IMR-90 (cell line): ENCODE data around the gene TBX20. TPM values are rescaled to one million over a fixed set of nuclear protein-coding genes. Genes with fewer than 3 reads are reported as not detected.

ENCODE experiments used
- ATAC-seq: fragments of 200-7000 bp; cut with Tn5 transposase; 2 replicates; pipeline ENCODE4 v1.9.1; 2020; ENCODE audit warnings: low read depth, mild to moderate bottlenecking, moderate library complexity
- BruUV-seq: library from RNA; stranded (reverse); fragments of 400-500 nt; replicated peaks from 2 replicates; lab custom pipeline; 2021; lab: Mats Ljungman, UMichigan
- CTCF ChIA-PET: fragments of 300-600 bp; formaldehyde crosslinking; extraction: SDS; loops from one replicate; lab custom pipeline; 2021; ENCODE audit warnings: antibody characterized with exemption; lab: Yijun Ruan, JAX
- POLR2A ChIA-PET: fragments of 300-600 bp; sonication (Branson Sonifier 250); formaldehyde crosslinking; loops from one replicate; lab custom pipeline; 2022; ENCODE audit warnings: antibody characterized with exemption; ENCODE audit not compliant: unreplicated experiment; lab: Charles Lee
- DNase-seq: peaks from one replicate; pipeline ENCODE4 v3.0.0; 2013
- H2AFZ ChIP-seq: replicated peaks from 2 replicates; pipeline ENCODE3; 2013; ENCODE audit warnings: low read length, mild to moderate bottlenecking; ENCODE audit not compliant: poor library complexity
- H2AK5ac ChIP-seq: 2 replicates; pipeline ENCODE4 v1.6.1; 2013; ENCODE audit warnings: low read depth, low read length, inconsistent platforms
- H2AK9ac ChIP-seq: replicated peaks from 2 replicates; pipeline ENCODE3; 2013; ENCODE audit warnings: mild to moderate bottlenecking, low read depth, low read length, moderate library complexity; ENCODE audit not compliant: poor library complexity
- H2BK120ac ChIP-seq: 2 replicates; pipeline ENCODE4 v1.6.1; 2013; ENCODE audit warnings: low read depth, low read length, inconsistent platforms
- H2BK15ac ChIP-seq: 3 replicates; pipeline ENCODE4 v1.6.1; 2013; ENCODE audit warnings: low read depth, low read length, inconsistent platforms
- H2BK20ac ChIP-seq: 2 replicates; pipeline ENCODE4 v1.6.1; 2013; ENCODE audit warnings: low read depth, mild to moderate bottlenecking, inconsistent platforms, low read length, moderate library complexity
- H2BK5ac ChIP-seq: 2 replicates; pipeline ENCODE4 v1.6.1; 2013; ENCODE audit warnings: mild to moderate bottlenecking, low read depth, low read length, inconsistent platforms; ENCODE audit not compliant: poor library complexity, severe bottlenecking
- H3K14ac ChIP-seq: replicated peaks from 2 replicates; pipeline ENCODE4 v1.6.1; 2013; ENCODE audit warnings: low read depth, low read length, inconsistent platforms
- H3K18ac ChIP-seq: 2 replicates; pipeline ENCODE4 v1.6.1; 2013; ENCODE audit warnings: low read depth, low read length, control low read depth
- H3K23ac ChIP-seq: 2 replicates; pipeline ENCODE4 v1.6.1; 2013; ENCODE audit warnings: low read depth, low read length, inconsistent platforms
- H3K27ac ChIP-seq: 2 replicates; pipeline ENCODE4 v1.5.1; 2013; ENCODE audit warnings: mild to moderate bottlenecking, control low read depth, low read length; ENCODE audit not compliant: insufficient read depth
- H3K27me3 ChIP-seq: 2 replicates; pipeline ENCODE4 v1.6.1; 2013; ENCODE audit warnings: low read length; ENCODE audit not compliant: control insufficient read depth, insufficient read depth
- H3K36me3 ChIP-seq: 2 replicates; pipeline ENCODE4 v1.6.1; 2013; ENCODE audit warnings: low read length, mixed read lengths; ENCODE audit not compliant: control insufficient read depth, insufficient read depth
- H3K4ac ChIP-seq: 2 replicates; pipeline ENCODE4 v1.6.1; 2013; ENCODE audit warnings: low read depth, low read length, inconsistent platforms
- H3K4me1 ChIP-seq: 2 replicates; pipeline ENCODE4 v1.6.1; 2013; ENCODE audit warnings: low read length, mixed read lengths; ENCODE audit not compliant: control insufficient read depth, insufficient read depth
- H3K4me2 ChIP-seq: 2 replicates; pipeline ENCODE4 v1.6.1; 2013; ENCODE audit warnings: low read depth, mild to moderate bottlenecking, control low read depth, low read length, moderate library complexity
- H3K4me3 ChIP-seq: 2 replicates; pipeline ENCODE4 v1.5.1; 2013; ENCODE audit warnings: low read depth, mild to moderate bottlenecking, control low read depth, low read length, moderate library complexity; ENCODE audit not compliant: insufficient read depth
- H3K56ac ChIP-seq: 2 replicates; pipeline ENCODE4 v1.6.1; 2013; ENCODE audit warnings: low read length, inconsistent platforms; ENCODE audit not compliant: insufficient read depth; ENCODE audit errors: extremely low read depth
- H3K79me1 ChIP-seq, 2 experiments: 2 replicates each; pipeline ENCODE4 v1.6.1; 2013; ENCODE audit warnings: low read length in 2 of 2, inconsistent platforms in 1 of 2, low read depth in 1 of 2
- H3K9ac ChIP-seq: 2 replicates; pipeline ENCODE4 v1.6.1; 2013; ENCODE audit warnings: low read depth, low read length, control low read depth
- H3K9me1 ChIP-seq: 2 replicates; pipeline ENCODE4 v1.6.1; 2013; ENCODE audit warnings: low read length, inconsistent platforms; ENCODE audit not compliant: insufficient read depth
- H3K9me3 ChIP-seq: 2 replicates; pipeline ENCODE4 v1.6.1; 2013; ENCODE audit warnings: low read length; ENCODE audit not compliant: control insufficient read depth, insufficient read depth
- H4K20me1 ChIP-seq: 2 replicates; pipeline ENCODE4 v1.6.1; 2013; ENCODE audit warnings: low read length, inconsistent platforms; ENCODE audit not compliant: insufficient read depth
- H4K5ac ChIP-seq: 2 replicates; pipeline ENCODE4 v1.6.1; 2013; ENCODE audit warnings: mild to moderate bottlenecking, low read depth, low read length, control low read depth
- H4K8ac ChIP-seq, 2 experiments: 2 replicates each; pipeline ENCODE4 v1.6.1; 2013; ENCODE audit warnings: low read depth in 2 of 2, low read length in 2 of 2, control low read depth in 1 of 2, inconsistent platforms in 1 of 2
- H4K91ac ChIP-seq: 2 replicates; pipeline ENCODE4 v1.6.1; 2013; ENCODE audit warnings: low read depth, low read length, inconsistent platforms; ENCODE audit not compliant: insufficient read depth
- BHLHE40 ChIP-seq: fragments of 150-350 bp; IDR thresholded peaks from 2 replicates; pipeline ENCODE4 v1.6.1; 2016; ENCODE audit warnings: mild to moderate bottlenecking, low read depth, low read length
- CEBPB ChIP-seq: IDR thresholded peaks from 2 replicates; pipeline ENCODE4 v1.6.1; 2012; ENCODE audit warnings: low read depth, low read length, improper control_type of control experiment
- CHD1 ChIP-seq: IDR thresholded peaks from 2 replicates; pipeline ENCODE4 v1.6.1; 2012; ENCODE audit warnings: low read depth, low read length, improper control_type of control experiment
- MAFK ChIP-seq: IDR thresholded peaks from 2 replicates; pipeline ENCODE4 v1.6.1; 2012; ENCODE audit warnings: low read depth, low read length, improper control_type of control experiment
- MAZ ChIP-seq: IDR thresholded peaks from 2 replicates; pipeline ENCODE4 v1.6.1; 2012; ENCODE audit warnings: low read depth, mild to moderate bottlenecking, low read length, improper control_type of control experiment, moderate library complexity, borderline replicate concordance
- MXI1 ChIP-seq: IDR thresholded peaks from 2 replicates; pipeline ENCODE4 v1.6.1; 2012; ENCODE audit warnings: low read depth, mild to moderate bottlenecking, low read length, moderate library complexity, borderline replicate concordance
- POLR2A ChIP-seq: IDR thresholded peaks from 2 replicates; pipeline ENCODE4 v1.6.1; 2012; ENCODE audit warnings: mild to moderate bottlenecking, low read depth, low read length
- RAD21 ChIP-seq: IDR thresholded peaks from 2 replicates; pipeline ENCODE4 v1.6.1; 2012; ENCODE audit warnings: low read length, improper control_type of control experiment
- RCOR1 ChIP-seq: IDR thresholded peaks from 2 replicates; pipeline ENCODE4 v1.6.1; 2012; ENCODE audit warnings: mild to moderate bottlenecking, low read length, improper control_type of control experiment; ENCODE audit not compliant: insufficient replicate concordance
- RFX5 ChIP-seq: IDR thresholded peaks from 2 replicates; pipeline ENCODE4 v1.8.0; 2012; ENCODE audit warnings: low read depth, mild to moderate bottlenecking, low read length, moderate library complexity
- SMC3 ChIP-seq: fragments of 150-350 bp; IDR thresholded peaks from 2 replicates; pipeline ENCODE4 v1.6.1; 2016; ENCODE audit warnings: low read depth, mild to moderate bottlenecking, antibody characterized with exemption, low read length, moderate library complexity
- USF2 ChIP-seq: fragments of 150-350 bp; IDR thresholded peaks from 2 replicates; pipeline ENCODE4 v1.6.1; 2017; ENCODE audit warnings: mild to moderate bottlenecking, antibody characterized with exemption, low read length, low read depth
- WGBS, 2 experiments: methylation state at CpG; one replicate each; pipeline versions ENCODE4 v1.1.5 to v1.1.7; 2013; ENCODE audit warnings: missing lambda C conversion rate in 2 of 2; ENCODE audit not compliant: insufficient read length in 1 of 2; ENCODE audit errors: extremely low coverage in 2 of 2; 5-methylcytosine and 5-hydroxymethylcytosine counted together
- dilution Hi-C: fragments of 300-500 bp; cut with HindIII; formaldehyde crosslinking; loops from one replicate; pipeline ENCODE4 v1.14.3; 2018; ENCODE audit warnings: low sequenced_read_pairs; ENCODE audit not compliant: unreplicated experiment
- in situ Hi-C: fragments of 300-500 bp; cut with MboI; formaldehyde crosslinking; loops from 3 replicates; pipeline ENCODE4 v1.14.3; 2019; ENCODE audit warnings: low sequenced_read_pairs, inconsistent platforms, mixed read lengths
- intact Hi-C: fragments of 100-400 bp; cut with micrococcal nuclease; formaldehyde crosslinking; loops from 2 replicates; pipeline ENCODE4 v1.10.0; 2022
- polyA plus RNA-seq, 3 experiments: library from polyadenylated mRNA; depleted of rRNA; stranded (reverse); fragments of >200 nt; gene quantifications; 2 replicates each; pipeline ENCODE4 v1.2.3, GENCODE V29; 2012; ENCODE audit warnings: low replicate concordance in 1 of 3
- total RNA-seq: library from RNA; depleted of rRNA; stranded (reverse); fragments of >200 nt; gene quantifications from 2 replicates; pipeline ENCODE4 v1.2.3, GENCODE V29; 2012
- TF ChIP-seq, protein P1 (sequence below): conservative IDR thresholded peaks from 2 replicates; pipeline ENCODE4 v1.5.1; 2012; ENCODE audit warnings: mild to moderate bottlenecking, low read depth, low read length, improper control_type of control experiment
- TF ChIP-seq, protein P2 (sequence below): fragments of 150-350 bp; IDR thresholded peaks from 2 replicates; pipeline ENCODE4 v1.6.1; 2016; ENCODE audit warnings: low read depth, mild to moderate bottlenecking, low read length, moderate library complexity, borderline replicate concordance

TBX20 gene
- total and polyA plus RNA-seq, 2 of the 4 experiments (the other 2 are of a cell fraction), result 0.15 to 0.36 TPM

GRCh38 chr7:35251606-35252310 lies 2.1 kb downstream of the TBX20 start:
- POLR2A ChIA-PET, result no interaction called here
- no peak overlapping the region for H3K4me3 ChIP-seq

More at GRCh38 chr7:35251606-35252310, 2.1 kb downstream of the TBX20 start:
- Histone ChIP-seq H3K14ac (no peak overlapping the region), H3K56ac (no peak overlapping the region), H3K18ac (no peak overlapping the region), H4K20me1 (no peaks in the 10 kb centered on the region), H3K9me1 (no peaks in the 10 kb centered on the region), H3K4me2 (no peak overlapping the region), H3K23ac (no peak overlapping the region), H2BK5ac (no peak overlapping the region), H2BK15ac (no peak overlapping the region), H3K36me3 (no peaks in the 10 kb centered on the region), H2BK120ac (no peak overlapping the region), H2AFZ (no peak overlapping the region), H4K8ac (no peak overlapping the region), H3K9ac (no peak overlapping the region), H3K79me1 (no peaks in the 10 kb centered on the region), H4K91ac (no peak overlapping the region), H3K27ac (no peak overlapping the region), H3K4me1 (no peaks in the 10 kb centered on the region), H2BK20ac (no peak overlapping the region), H3K9me3 (peaks cover 14% of the 10 kb centered on the region; the same call in 1 of the 2 replicates), H3K27me3 (peaks cover 73% of the 10 kb centered on the region), H2AK9ac (no peak overlapping the region), H3K4ac (no peak overlapping the region), H4K5ac (no peak overlapping the region), H2AK5ac (no peak overlapping the region)
- CTCF ChIA-PET, result no interaction called here
- 0% methylated on average over 1 of the region's 5 CpGs; no CpG with 5 or more reads in 1 of the 2 experiments for WGBS, 2 experiments
- intact Hi-C loops, result no loop called here
- DNase-seq (no peak), ATAC-seq (no peak)
- no TSS peak for BruUV-seq
- dilution Hi-C loops, result no loop called here
- in situ Hi-C loops, result no loop called here
- TF ChIP-seq RCOR1 (no peak), SMC3 (no peak), CEBPB (no peak), USF2 (no peak), MAZ (no peak), POLR2A (no peak), MAFK (no peak), RAD21 (no peak), CHD1 (no peak), BHLHE40 (no peak), MXI1 (no peak), RFX5 (no peak)
- TF ChIP-seq, protein P1, sequence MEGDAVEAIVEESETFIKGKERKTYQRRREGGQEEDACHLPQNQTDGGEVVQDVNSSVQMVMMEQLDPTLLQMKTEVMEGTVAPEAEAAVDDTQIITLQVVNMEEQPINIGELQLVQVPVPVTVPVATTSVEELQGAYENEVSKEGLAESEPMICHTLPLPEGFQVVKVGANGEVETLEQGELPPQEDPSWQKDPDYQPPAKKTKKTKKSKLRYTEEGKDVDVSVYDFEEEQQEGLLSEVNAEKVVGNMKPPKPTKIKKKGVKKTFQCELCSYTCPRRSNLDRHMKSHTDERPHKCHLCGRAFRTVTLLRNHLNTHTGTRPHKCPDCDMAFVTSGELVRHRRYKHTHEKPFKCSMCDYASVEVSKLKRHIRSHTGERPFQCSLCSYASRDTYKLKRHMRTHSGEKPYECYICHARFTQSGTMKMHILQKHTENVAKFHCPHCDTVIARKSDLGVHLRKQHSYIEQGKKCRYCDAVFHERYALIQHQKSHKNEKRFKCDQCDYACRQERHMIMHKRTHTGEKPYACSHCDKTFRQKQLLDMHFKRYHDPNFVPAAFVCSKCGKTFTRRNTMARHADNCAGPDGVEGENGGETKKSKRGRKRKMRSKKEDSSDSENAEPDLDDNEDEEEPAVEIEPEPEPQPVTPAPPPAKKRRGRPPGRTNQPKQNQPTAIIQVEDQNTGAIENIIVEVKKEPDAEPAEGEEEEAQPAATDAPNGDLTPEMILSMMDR, result no peak
- TF ChIP-seq, protein P2, sequence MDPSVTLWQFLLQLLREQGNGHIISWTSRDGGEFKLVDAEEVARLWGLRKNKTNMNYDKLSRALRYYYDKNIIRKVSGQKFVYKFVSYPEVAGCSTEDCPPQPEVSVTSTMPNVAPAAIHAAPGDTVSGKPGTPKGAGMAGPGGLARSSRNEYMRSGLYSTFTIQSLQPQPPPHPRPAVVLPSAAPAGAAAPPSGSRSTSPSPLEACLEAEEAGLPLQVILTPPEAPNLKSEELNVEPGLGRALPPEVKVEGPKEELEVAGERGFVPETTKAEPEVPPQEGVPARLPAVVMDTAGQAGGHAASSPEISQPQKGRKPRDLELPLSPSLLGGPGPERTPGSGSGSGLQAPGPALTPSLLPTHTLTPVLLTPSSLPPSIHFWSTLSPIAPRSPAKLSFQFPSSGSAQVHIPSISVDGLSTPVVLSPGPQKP, result no peak
